ENCODE data around the gene AP3S2. TPM values are rescaled to one million over a fixed set of nuclear protein-coding genes. Genes with fewer than 3 reads are reported as not detected.

The AP3S2 gene
- total RNA-seq, 1 donor = 73.0 TPM

DNA sequence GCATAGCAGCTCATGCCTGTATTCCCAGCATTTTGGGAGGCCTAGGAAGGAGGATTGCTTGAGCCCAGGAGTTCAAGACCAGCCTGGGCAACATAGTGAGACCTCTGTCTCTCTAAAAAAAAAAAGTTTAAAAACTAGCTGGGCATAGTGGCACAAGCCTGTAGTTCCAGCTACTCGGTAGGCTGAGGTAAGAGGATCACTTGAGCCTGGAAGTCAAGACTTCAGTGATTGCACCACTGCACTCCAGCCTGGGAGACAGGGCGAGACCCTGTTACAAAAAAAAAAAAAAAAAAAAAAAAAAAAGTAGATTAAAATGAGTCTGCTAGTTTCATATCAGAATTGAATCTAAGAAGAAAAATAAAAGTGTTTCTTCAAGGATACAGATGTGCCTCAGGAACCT, 46.7 kb downstream of the AP3S2 start:
- TF ChIP-seq, protein P1, sequence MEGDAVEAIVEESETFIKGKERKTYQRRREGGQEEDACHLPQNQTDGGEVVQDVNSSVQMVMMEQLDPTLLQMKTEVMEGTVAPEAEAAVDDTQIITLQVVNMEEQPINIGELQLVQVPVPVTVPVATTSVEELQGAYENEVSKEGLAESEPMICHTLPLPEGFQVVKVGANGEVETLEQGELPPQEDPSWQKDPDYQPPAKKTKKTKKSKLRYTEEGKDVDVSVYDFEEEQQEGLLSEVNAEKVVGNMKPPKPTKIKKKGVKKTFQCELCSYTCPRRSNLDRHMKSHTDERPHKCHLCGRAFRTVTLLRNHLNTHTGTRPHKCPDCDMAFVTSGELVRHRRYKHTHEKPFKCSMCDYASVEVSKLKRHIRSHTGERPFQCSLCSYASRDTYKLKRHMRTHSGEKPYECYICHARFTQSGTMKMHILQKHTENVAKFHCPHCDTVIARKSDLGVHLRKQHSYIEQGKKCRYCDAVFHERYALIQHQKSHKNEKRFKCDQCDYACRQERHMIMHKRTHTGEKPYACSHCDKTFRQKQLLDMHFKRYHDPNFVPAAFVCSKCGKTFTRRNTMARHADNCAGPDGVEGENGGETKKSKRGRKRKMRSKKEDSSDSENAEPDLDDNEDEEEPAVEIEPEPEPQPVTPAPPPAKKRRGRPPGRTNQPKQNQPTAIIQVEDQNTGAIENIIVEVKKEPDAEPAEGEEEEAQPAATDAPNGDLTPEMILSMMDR (IDR thresholded peaks at IDR 0.05; ENCODE audit: insufficient read depth, low read depth, low read length) = no peak
- DNase-seq (ENCODE audit: low read depth) = no peak
- no peak overlapping the region for H3K4me3 ChIP-seq (ENCODE audit: low read depth, low read length)

DNA sequence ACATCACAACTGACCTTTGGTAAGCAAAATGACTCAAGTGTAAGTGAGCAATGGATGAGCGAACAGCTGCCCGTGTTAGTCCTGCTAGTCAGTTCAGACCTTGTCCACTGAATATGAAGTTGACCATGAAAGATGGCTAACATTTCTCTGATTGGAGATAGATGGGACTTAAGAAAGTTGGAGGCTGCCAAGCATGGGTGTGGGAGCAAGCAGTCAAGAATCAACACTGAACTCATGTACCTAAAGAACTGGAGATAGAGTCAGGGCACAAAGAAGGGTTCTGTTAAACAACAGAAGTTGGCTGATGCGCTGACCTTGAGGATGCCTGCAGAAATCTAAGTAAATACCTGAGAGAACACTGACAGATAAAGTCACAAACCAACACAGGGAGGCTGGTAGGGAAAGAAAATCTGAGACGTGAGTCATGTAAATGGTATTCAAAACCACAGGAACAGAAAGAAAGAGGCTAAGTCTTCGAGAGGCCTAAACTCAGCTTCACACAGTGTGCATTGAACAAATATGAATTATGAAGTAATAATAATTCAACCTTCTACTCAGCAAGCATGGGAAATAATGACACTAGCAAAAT, 48.4 kb downstream of the AP3S2 start:
- peak; percentile 89 for DNase-seq (ENCODE audit: low read depth)

DNA sequence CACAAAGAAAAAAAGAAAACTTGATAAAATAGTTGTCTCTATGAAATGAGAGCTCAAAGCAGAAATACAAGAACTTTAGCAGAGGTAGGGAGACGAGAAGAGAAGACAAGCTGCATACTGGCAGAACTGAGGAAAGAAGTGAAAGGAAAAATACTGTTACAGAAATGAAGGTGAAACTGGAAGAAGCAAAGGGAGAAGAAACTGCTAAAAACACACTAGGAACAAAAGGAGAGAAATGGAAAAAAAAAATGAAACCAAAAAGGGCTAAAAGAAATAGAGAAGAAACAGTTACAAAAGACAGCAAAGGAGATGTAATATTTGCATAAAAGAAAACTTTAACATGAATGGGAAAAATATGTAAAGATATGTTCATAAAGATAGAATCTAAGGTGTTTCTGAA, 51.8 kb downstream of the AP3S2 start:
- DNase-seq (ENCODE audit: low read depth) = no peak
- no peak overlapping the region for H3K4me3 ChIP-seq (ENCODE audit: low read depth, low read length)
- TF ChIP-seq, protein P1 (IDR thresholded peaks at IDR 0.05; ENCODE audit: insufficient read depth, low read depth, low read length) = no peak

More for the DNA sequence above, 48.4 kb downstream of the AP3S2 start:
- TF ChIP-seq, protein P1 (IDR thresholded peaks at IDR 0.05; ENCODE audit: insufficient read depth, low read depth, low read length) = no peak
- no peak overlapping the region for H3K4me3 ChIP-seq (ENCODE audit: low read depth, low read length)

DNA sequence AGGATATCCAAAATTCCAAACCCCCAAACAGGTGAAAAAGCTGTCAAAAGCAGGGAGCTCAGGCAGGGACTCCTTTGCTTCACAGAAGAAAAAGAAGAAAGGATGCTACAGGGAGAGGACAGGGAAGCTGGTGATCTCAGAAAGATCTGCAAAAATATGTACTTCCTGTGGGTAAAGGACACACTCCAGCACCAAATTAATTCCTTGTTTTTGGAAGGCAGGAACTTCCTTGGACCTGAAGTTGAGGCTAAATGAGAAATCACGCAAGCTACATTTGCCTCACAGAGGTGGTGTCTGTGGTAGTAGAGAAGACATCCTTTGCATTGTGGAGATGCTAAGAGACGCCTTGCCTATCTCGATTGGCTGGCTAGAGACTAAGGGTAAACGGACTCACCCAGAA, 52.5 kb downstream of the AP3S2 start:
- TF ChIP-seq, protein P1 (IDR thresholded peaks at IDR 0.05; ENCODE audit: insufficient read depth, low read depth, low read length) = no peak
- no peak for DNase-seq (ENCODE audit: low read depth)
- H3K4me3 ChIP-seq (ENCODE audit: low read depth, low read length) = no peak overlapping the region

DNA sequence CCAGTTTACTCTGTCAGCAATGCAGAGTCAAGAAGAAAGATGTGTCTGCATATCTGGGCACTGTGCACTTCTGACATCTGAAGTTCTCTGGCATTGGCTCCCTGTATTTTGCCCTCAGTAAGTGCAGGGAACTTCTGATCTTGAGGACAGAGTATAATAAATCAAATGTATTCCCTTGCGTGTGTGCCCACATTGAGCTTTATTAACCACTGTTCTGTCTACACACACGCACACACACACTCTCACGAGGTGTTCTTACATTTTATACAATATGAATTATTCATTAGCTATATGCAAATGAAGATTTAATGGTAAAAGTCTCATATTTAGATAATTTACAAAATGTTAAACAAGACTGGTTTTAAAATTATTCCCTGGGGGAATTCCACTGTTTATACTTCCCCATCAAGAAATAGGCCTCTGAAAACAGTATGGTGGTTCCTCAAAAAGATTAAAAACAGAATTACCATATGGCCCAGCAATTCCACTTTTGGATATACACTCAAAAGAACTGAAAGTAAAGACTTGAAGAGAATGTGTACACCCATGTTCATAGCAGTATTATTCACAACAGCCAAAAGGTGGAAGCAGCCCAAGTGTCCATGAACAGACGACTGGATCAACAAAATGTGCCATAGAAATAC, 54.5 kb downstream of the AP3S2 start:
- no peak overlapping the region for H3K4me3 ChIP-seq (ENCODE audit: low read depth, low read length)
- no peak for DNase-seq (ENCODE audit: low read depth)
- TF ChIP-seq, protein P1 (IDR thresholded peaks at IDR 0.05; ENCODE audit: insufficient read depth, low read depth, low read length) = no peak

DNA sequence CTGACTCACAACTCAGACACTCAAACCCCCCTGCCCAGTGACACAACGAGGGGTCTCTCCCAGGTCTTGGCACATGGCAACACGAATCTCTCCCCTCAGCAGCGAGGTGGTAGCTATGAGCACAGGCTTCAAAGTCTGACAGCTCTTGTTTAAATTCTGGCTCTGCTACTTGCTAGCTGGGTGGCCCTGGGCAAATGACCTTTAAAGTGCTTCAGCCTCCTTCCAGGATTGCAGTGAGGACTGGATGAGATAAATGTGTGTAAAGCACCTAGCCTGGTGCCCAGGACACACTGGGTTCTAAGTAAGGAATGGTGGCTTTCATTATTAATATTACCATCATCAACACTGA, 56.0 kb downstream of the AP3S2 start:
- H3K4me3 ChIP-seq (ENCODE audit: low read depth, low read length) = no peak overlapping the region
- TF ChIP-seq, protein P1 (IDR thresholded peaks at IDR 0.05; ENCODE audit: insufficient read depth, low read depth, low read length) = no peak
- no peak for DNase-seq (ENCODE audit: low read depth)
